Ishikawa (cell line): ENCODE results near the gene GCLM.

Experiments
- CEBPB ChIP-seq: IDR thresholded peaks from 2 replicates; pipeline ENCODE4 v1.6.1; 2012
- CREB1 ChIP-seq: IDR thresholded peaks from 2 replicates; pipeline ENCODE4 v1.6.1; 2012; ENCODE audit warnings: low read depth
- EGR1 ChIP-seq: IDR thresholded peaks from 2 replicates; pipeline ENCODE4 v1.6.1; 2012
- EP300 ChIP-seq: IDR thresholded peaks from 2 replicates; pipeline ENCODE4 v1.6.1; 2012; ENCODE audit warnings: borderline replicate concordance
- FOXM1 ChIP-seq: IDR thresholded peaks from 2 replicates; pipeline ENCODE4 v1.6.1; 2012; ENCODE audit warnings: low read depth, borderline replicate concordance
- MAX ChIP-seq: IDR thresholded peaks from 2 replicates; pipeline ENCODE4 v1.6.1; 2012
- NFIC ChIP-seq: IDR thresholded peaks from 2 replicates; pipeline ENCODE4 v1.6.1; 2012
- RAD21 ChIP-seq: IDR thresholded peaks from 2 replicates; pipeline ENCODE4 v1.6.1; 2012; ENCODE audit warnings: low read depth
- REST ChIP-seq: IDR thresholded peaks from 2 replicates; pipeline ENCODE4 v1.6.1; 2012; ENCODE audit warnings: low read depth, mild to moderate bottlenecking
- TAF1 ChIP-seq: IDR thresholded peaks from 2 replicates; pipeline ENCODE4 v1.6.1; 2012; ENCODE audit warnings: low read depth, mild to moderate bottlenecking
- TCF12 ChIP-seq: IDR thresholded peaks from 2 replicates; pipeline ENCODE4 v1.6.1; 2012; ENCODE audit warnings: low read depth
- TEAD4 ChIP-seq: IDR thresholded peaks from 2 replicates; pipeline ENCODE4 v1.6.1; 2012
- USF1 ChIP-seq: IDR thresholded peaks from 2 replicates; pipeline ENCODE4 v1.6.1; 2012
- YY1 ChIP-seq: IDR thresholded peaks from 2 replicates; pipeline ENCODE4 v1.6.1; 2012; ENCODE audit warnings: low read depth
- ZBTB7A ChIP-seq: IDR thresholded peaks from 2 replicates; pipeline ENCODE4 v1.6.1; 2012; ENCODE audit warnings: low read depth

The GCLM gene

GRCh38 chr1:93846206-93846991 is 62.8 kb downstream of the GCLM start:
- TF ChIP-seq EP300 (no peak), ZBTB7A (0 out of 2 replicates have a peak, but pooled peaks have one; percentile 3), REST (no peak), CREB1 (no peak), CEBPB (no peak), YY1 (no peak), TCF12 (peak; percentile 44; the same call in 1 of the 2 replicates), TEAD4 (peak; percentile 7; the same call in 1 of the 2 replicates), FOXM1 (no peak), TAF1 (peak; percentile 69), USF1 (no peak), EGR1 (peak; percentile 98), MAX (peak; percentile 82), NFIC (no peak), RAD21 (no peak)

GRCh38 chr1:93845538-93846205 is 63.6 kb downstream of the GCLM start:
- TF ChIP-seq EP300 (peak; percentile 68; the same call in 1 of the 2 replicates), EGR1 (no peak), USF1 (no peak), TAF1 (no peak), CREB1 (no peak), RAD21 (no peak), YY1 (peak; percentile 65; the same call in 1 of the 2 replicates), NFIC (peak; percentile 47), TEAD4 (peak; percentile 86)

GRCh38 chr1:93844262-93845045 is 64.8 kb downstream of the GCLM start:
- TF ChIP-seq EGR1 (no peak), RAD21 (peak; percentile 90), MAX (no peak), TAF1 (no peak), REST (no peak)

GRCh38 chr1:93842750-93843500 is 66.3 kb downstream of the GCLM start:
- TF ChIP-seq TEAD4 (no peak), CEBPB (no peak), YY1 (no peak), EP300 (no peak), CREB1 (no peak), ZBTB7A (no peak), FOXM1 (no peak), MAX (no peak), TAF1 (no peak), REST (no peak), EGR1 (no peak), TCF12 (no peak), USF1 (no peak), RAD21 (no peak), NFIC (no peak)
